Measurements from ENCODE around the gene XRCC1. TPM values are rescaled to one million over a fixed set of nuclear protein-coding genes. Genes with fewer than 3 reads are reported as not detected.
A peak's percentile ranks its signal among the peaks of the same experiment; 100 is the strongest.

Gene XRCC1
- total RNA-seq, 4 donors from 2014 or later, result 9.3 to 20.3 (median 16.7) TPM

- no peak for ATAC-seq
- in situ Hi-C loops (cut with MboI; ENCODE audit: low sequenced_read_pairs in 4 of 4), result loop anchor here in 1 of 4 donors (25.0 kb wide), 1 partner anchor 120 kb away; the partner anchor contains the start of gene PLAUR
- Histone ChIP-seq H3K27ac (no peak overlapping the region), H3K4me1 (no peaks in the 10 kb centered on the region), H3K4me3 (no peak overlapping the region), H3K27me3 (no peaks in the 10 kb centered on the region), H3K9me3 (no peaks in the 10 kb centered on the region), H3K36me3 (peaks cover 7 to 59% of the 10 kb centered on the region in 2 donors)
- intact Hi-C loops (cut with DNase I; ENCODE audit: low total_unique reads), result no loop called here
- no peak for DNase-seq
- TF ChIP-seq POLR2A (IDR thresholded peaks at IDR 0.05) (no peak), CTCF (IDR thresholded peaks at IDR 0.05 in 4 of 5, conservative IDR thresholded peaks at IDR 0.05 in 1 of 5) (no peak)
Measured at GRCh38 chr19:43541920-43542650, 33.2 kb downstream of the XRCC1 start.

- H3K4me3 ChIP-seq, result no peak overlapping the region
- TF ChIP-seq POLR2A (IDR thresholded peaks at IDR 0.05) (no peak), CTCF (IDR thresholded peaks at IDR 0.05 in 4 of 5, conservative IDR thresholded peaks at IDR 0.05 in 1 of 5) (no peak)
- peaks cover 0 to 4% of the 10 kb centered on the region in 2 donors for H3K4me1 ChIP-seq
- intact Hi-C loops (cut with DNase I; ENCODE audit: low total_unique reads), result no loop called here
- in situ Hi-C loops (cut with MboI; ENCODE audit: low sequenced_read_pairs in 4 of 4), result loop anchor here in 1 of 4 donors (25.0 kb wide), 1 partner anchor 122 kb away; the partner anchor contains the start of gene PLAUR
- H3K27me3 ChIP-seq, result no peaks in the 10 kb centered on the region
- ATAC-seq (no peak), DNase-seq (no peak)
- H3K27ac ChIP-seq, result no peak overlapping the region
- no peaks in the 10 kb centered on the region for H3K9me3 ChIP-seq
- peaks cover 7 to 56% of the 10 kb centered on the region in 2 donors for H3K36me3 ChIP-seq
Measured at GRCh38 chr19:43540381-43540780, 34.9 kb downstream of the XRCC1 start.

GRCh38 chr19:43538922-43539321 is 36.4 kb downstream of the XRCC1 start:
- TF ChIP-seq CTCF (IDR thresholded peaks at IDR 0.05 in 4 of 5, conservative IDR thresholded peaks at IDR 0.05 in 1 of 5) (no peak), POLR2A (IDR thresholded peaks at IDR 0.05) (no peak)
- DNase-seq, result no peak
- Histone ChIP-seq H3K27me3 (no peaks in the 10 kb centered on the region), H3K4me3 (no peak overlapping the region), H3K27ac (no peak overlapping the region), H3K9me3 (no peaks in the 10 kb centered on the region), H3K4me1 (peaks cover 4% of the 10 kb centered on the region in 2 donors), H3K36me3 (peaks cover 7 to 44% of the 10 kb centered on the region in 2 donors)
- in situ Hi-C loops (cut with MboI; ENCODE audit: low sequenced_read_pairs in 4 of 4), result loop anchor here in 1 of 4 donors (25.0 kb wide), 1 partner anchor 123 kb away; the partner anchor contains the start of gene PLAUR
- intact Hi-C loops (cut with DNase I; ENCODE audit: low total_unique reads), result loop anchor here (10.0 kb wide), 1 partner anchor 216 kb away; the partner anchor contains the start of gene SMG9
- no peak for ATAC-seq

- ATAC-seq, result no peak
- peak overlapping the region; percentile 76 to 86 (median 80) for H3K27ac ChIP-seq
- peaks cover 7 to 19% of the 10 kb centered on the region in 2 donors for H3K36me3 ChIP-seq
- in situ Hi-C loops (cut with MboI; ENCODE audit: low sequenced_read_pairs in 4 of 4), result loop anchor here in 1 of 4 donors (25.0 kb wide), 1 partner anchor 127 kb away; the partner anchor contains the start of gene PLAUR
- H3K9me3 ChIP-seq, result no peaks in the 10 kb centered on the region
- no peaks in the 10 kb centered on the region for H3K27me3 ChIP-seq
- no peak overlapping the region for H3K4me3 ChIP-seq
- TF ChIP-seq CTCF (IDR thresholded peaks at IDR 0.05 in 4 of 5, conservative IDR thresholded peaks at IDR 0.05 in 1 of 5) (peak in 4 of 5 experiments; percentile 7 to 57 (median 48)), POLR2A (IDR thresholded peaks at IDR 0.05) (no peak)
- intact Hi-C loops (cut with DNase I; ENCODE audit: low total_unique reads), result loop anchor here (5.0 to 10.0 kb wide), 3 partner anchors 42 to 1578 kb away; partner anchors contain the start of genes PINLYP, RABAC1, SMG9 and XRCC1
- DNase-seq, result peak in 1 of 2 donors; percentile 45
- peaks cover 12 to 20% of the 10 kb centered on the region in 2 donors for H3K4me1 ChIP-seq
Measured at GRCh38 chr19:43534816-43535761, 40.2 kb downstream of the XRCC1 start.
